ENCODE results near the gene VDR.

Gene VDR

DNA sequence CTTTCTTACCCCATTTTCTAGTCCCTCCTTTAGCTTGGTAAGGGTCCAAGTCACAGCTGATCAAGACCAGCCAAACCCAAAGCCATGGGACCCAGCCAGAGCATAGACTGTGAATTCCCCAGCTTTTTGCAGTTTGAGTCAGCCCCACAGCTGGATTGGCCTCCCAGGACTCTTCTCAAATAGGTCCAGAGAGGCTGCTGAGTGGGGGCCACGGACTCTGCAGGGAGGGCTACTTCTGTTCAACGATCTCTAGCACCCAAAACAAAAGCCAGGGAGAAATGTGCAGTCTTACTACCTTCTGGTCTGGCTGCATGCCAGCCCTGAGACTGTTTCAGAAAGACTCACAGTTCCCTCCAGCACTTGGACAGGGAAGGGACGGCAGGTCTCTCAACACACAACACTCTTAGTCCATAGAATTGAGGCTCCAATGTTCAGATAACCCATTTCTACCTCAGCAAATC is 1.6 kb downstream of the VDR start:
- Histone ChIP-seq H3K4me3 (ENCODE audit: low read length) (no peak overlapping the region), H3K9me3 (ENCODE audit: insufficient read depth, low read length) (no peaks in the 10 kb centered on the region), H4K20me1 (ENCODE audit: insufficient read depth, low read length) (no peaks in the 10 kb centered on the region), H3K9ac (ENCODE audit: low read length) (no peak overlapping the region), H3K27me3 (ENCODE audit: low read depth, low read length) (peaks cover 18% of the 10 kb centered on the region; the same call in 1 of the 2 replicates), H3K4me1 (ENCODE audit: low read length) (peaks cover 25% of the 10 kb centered on the region), H3K4me2 (ENCODE audit: low read length) (peak overlapping the region; percentile 94), H2AFZ (ENCODE audit: low read depth, low read length) (no peak overlapping the region), H3K27ac (ENCODE audit: low read length) (no peak overlapping the region), H3K36me3 (replicated peaks; ENCODE audit: low read depth, low read length) (no peaks in the 10 kb centered on the region), H3K79me2 (ENCODE audit: low read length) (no peaks in the 10 kb centered on the region)
- TF ChIP-seq EZH2phosphoT487 (IDR thresholded peaks at IDR 0.05; ENCODE audit: low read depth) (no peak), CTCF (IDR thresholded peaks at IDR 0.05; ENCODE audit: low read depth, low read length) (no peak)

DNA sequence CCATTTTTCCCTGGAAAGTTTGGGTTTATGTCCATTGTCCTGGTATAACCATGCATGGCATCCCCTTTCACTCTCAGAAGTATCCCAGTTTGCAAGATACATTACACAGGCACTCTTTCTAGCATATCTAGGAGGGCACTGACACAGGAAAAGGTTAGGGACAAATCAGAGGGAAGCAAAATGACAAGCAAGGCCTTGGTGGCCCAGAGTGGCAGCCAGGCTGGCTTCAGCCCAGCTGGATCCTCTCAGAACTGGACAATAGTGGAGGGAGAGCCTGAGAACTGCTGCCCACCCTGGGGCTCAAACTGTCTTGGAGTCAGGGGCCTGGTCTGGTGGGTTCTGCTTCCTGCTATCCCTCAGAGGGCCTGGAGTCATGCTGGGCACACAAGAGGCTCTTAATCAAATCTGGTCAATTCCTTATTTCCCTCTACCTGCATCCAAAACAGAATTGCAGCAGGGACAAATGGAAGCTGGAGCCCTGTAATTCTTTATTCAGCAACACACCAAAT is 2.6 kb downstream of the VDR start:
- no peak overlapping the region for H3K4me3 ChIP-seq (ENCODE audit: low read length)
- H3K9ac ChIP-seq (ENCODE audit: low read length) = no peak overlapping the region
- no peak overlapping the region for H2AFZ ChIP-seq (ENCODE audit: low read depth, low read length)
- H4K20me1 ChIP-seq (ENCODE audit: insufficient read depth, low read length) = no peaks in the 10 kb centered on the region
- no peaks in the 10 kb centered on the region for H3K79me2 ChIP-seq (ENCODE audit: low read length)
- H3K9me3 ChIP-seq (ENCODE audit: insufficient read depth, low read length) = no peaks in the 10 kb centered on the region
- H3K36me3 ChIP-seq (replicated peaks; ENCODE audit: low read depth, low read length) = no peaks in the 10 kb centered on the region
- H3K27me3 ChIP-seq (ENCODE audit: low read depth, low read length) = peaks cover 11% of the 10 kb centered on the region; the same call in 1 of the 2 replicates
- H3K27ac ChIP-seq (ENCODE audit: low read length) = no peak overlapping the region
- TF ChIP-seq EZH2phosphoT487 (IDR thresholded peaks at IDR 0.05; ENCODE audit: low read depth) (no peak), CTCF (IDR thresholded peaks at IDR 0.05; ENCODE audit: low read depth, low read length) (no peak)
- H3K4me1 ChIP-seq (ENCODE audit: low read length) = peaks cover 25% of the 10 kb centered on the region
- H3K4me2 ChIP-seq (ENCODE audit: low read length) = no peak overlapping the region

- H3K4me3 ChIP-seq (ENCODE audit: low read length) = no peak overlapping the region
- H3K27ac ChIP-seq (ENCODE audit: low read length) = no peak overlapping the region
- no peak overlapping the region for H3K4me2 ChIP-seq (ENCODE audit: low read length)
- no peaks in the 10 kb centered on the region for H3K36me3 ChIP-seq (replicated peaks; ENCODE audit: low read depth, low read length)
- H3K9me3 ChIP-seq (ENCODE audit: insufficient read depth, low read length) = no peaks in the 10 kb centered on the region
- no peak overlapping the region for H3K9ac ChIP-seq (ENCODE audit: low read length)
- H4K20me1 ChIP-seq (ENCODE audit: insufficient read depth, low read length) = no peaks in the 10 kb centered on the region
- no peak for TF ChIP-seq EZH2phosphoT487 (IDR thresholded peaks at IDR 0.05; ENCODE audit: low read depth)
- TF ChIP-seq CTCF (IDR thresholded peaks at IDR 0.05; ENCODE audit: low read depth, low read length) = no peak
- H2AFZ ChIP-seq (ENCODE audit: low read depth, low read length) = no peak overlapping the region
- H3K4me1 ChIP-seq (ENCODE audit: low read length) = peaks cover 25% of the 10 kb centered on the region
- peaks cover 11% of the 10 kb centered on the region; the same call in 1 of the 2 replicates for H3K27me3 ChIP-seq (ENCODE audit: low read depth, low read length)
- H3K79me2 ChIP-seq (ENCODE audit: low read length) = no peaks in the 10 kb centered on the region
These were observed 3.1 kb downstream of the VDR start for GRCh38 chr12:47901718-47902093.

DNA sequence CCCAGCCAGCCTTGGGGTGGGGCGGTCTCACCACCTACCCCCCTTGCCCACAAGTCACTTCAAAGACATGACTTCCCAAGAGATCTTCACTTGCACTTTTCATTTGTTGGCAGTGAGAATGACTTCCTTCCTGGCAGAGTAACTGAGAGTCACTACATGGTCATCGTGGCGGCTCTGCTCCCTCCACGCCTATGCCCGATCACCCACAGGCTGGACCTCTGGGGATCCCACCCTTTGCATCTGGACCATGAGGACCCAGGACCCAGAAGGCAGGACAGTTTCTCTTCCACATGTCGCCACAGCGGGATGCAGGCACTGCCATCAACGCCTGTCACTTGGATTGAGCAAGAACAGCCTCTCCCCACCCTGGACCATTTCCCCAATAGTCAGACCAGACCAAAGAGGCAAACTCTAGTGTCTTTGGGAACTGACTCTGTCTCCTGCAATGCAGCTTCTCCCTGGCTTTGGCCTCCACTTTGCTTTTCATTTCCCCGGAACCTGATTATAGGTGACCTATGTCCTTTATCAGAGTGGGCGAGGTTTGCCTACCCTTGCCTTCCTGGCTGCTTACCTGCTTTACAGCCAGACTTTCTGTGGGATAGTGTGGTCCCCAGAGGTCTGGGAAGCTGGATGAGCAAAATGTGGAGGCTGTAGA is 3.6 kb downstream of the VDR start:
- Histone ChIP-seq H3K27ac (ENCODE audit: low read length) (no peak overlapping the region), H3K9me3 (ENCODE audit: insufficient read depth, low read length) (no peaks in the 10 kb centered on the region), H3K4me3 (ENCODE audit: low read length) (no peak overlapping the region), H3K79me2 (ENCODE audit: low read length) (no peaks in the 10 kb centered on the region), H3K9ac (ENCODE audit: low read length) (no peak overlapping the region), H4K20me1 (ENCODE audit: insufficient read depth, low read length) (no peaks in the 10 kb centered on the region), H3K36me3 (replicated peaks; ENCODE audit: low read depth, low read length) (no peaks in the 10 kb centered on the region), H3K27me3 (ENCODE audit: low read depth, low read length) (peaks cover 8% of the 10 kb centered on the region; the same call in 1 of the 2 replicates), H2AFZ (ENCODE audit: low read depth, low read length) (no peak overlapping the region), H3K4me2 (ENCODE audit: low read length) (no peak overlapping the region), H3K4me1 (ENCODE audit: low read length) (peaks cover 25% of the 10 kb centered on the region)
- TF ChIP-seq CTCF (IDR thresholded peaks at IDR 0.05; ENCODE audit: low read depth, low read length) (no peak), EZH2phosphoT487 (IDR thresholded peaks at IDR 0.05; ENCODE audit: low read depth) (no peak)
